ENCODE measurements around the gene SEMA7A. TPM values are rescaled to one million over a fixed set of nuclear protein-coding genes. Genes with fewer than 3 reads are reported as not detected.
A peak's percentile ranks its signal among the peaks of the same experiment; 100 is the strongest.

The SEMA7A gene
- total and polyA plus RNA-seq, 9 of the 15 experiments (the other 6 are each of a cell fraction or from before 2014, with no cell fraction given) = 0.04 to 8.2 (median 5.4) TPM; not detected in 1

GRCh38 chr15:74367296-74367854, 66.4 kb downstream of the SEMA7A start, which contains the start of gene CYP11A1:
Gene CYP11A1, minus strand, starts transcription at chr15:74367646. Its CDS starts 61 bp downstream, at chr15:74367585.
- in situ Hi-C loops (cut with MboI) (no loop called here), intact Hi-C loops (cut with micrococcal nuclease) (no loop called here)
- 15% methylated on average over 11 of the region's 12 CpGs for WGBS (ENCODE audit: insufficient coverage, low coverage, missing lambda C conversion rate)
- ChIA-PET CTCF (ENCODE audit: low intra/inter-chr PET ratio) (no interaction called here), POLR2A (no interaction called here)
- Histone ChIP-seq H3K4me2 (ENCODE audit: insufficient read depth, low read length) (no peak within 1 kb of the TSS), H3K27ac (ENCODE audit: extremely low read depth, low read depth, low read length) (no peak within 1 kb of the TSS), H3K27me3 (ENCODE audit: control insufficient read depth in 2 of 2, insufficient read depth in 2 of 2, low read length in 2 of 2) (peaks cover 14 to 18% of the 10 kb centered on the region in 2 experiments; a peak in 3 of 5 replicates), H3K9ac (ENCODE audit: insufficient read depth in 1 of 2, low read depth in 2 of 2, low read length in 2 of 2) (peak within 1 kb of the TSS in 1 of 2 experiments; percentile 65; a peak in 1 of 4 replicates), H3K79me2 (ENCODE audit: control insufficient read depth, insufficient read depth, low read length) (no peaks in the 10 kb centered on the region), H3K9me3 (replicated peaks; ENCODE audit: control insufficient read depth, insufficient read depth, low read depth, low read length) (no peaks in the 10 kb centered on the region), H4K20me1 (replicated peaks; ENCODE audit: control insufficient read depth, insufficient read depth, low read length) (no peaks in the 10 kb centered on the region), H3K4me1 (replicated peaks in 1 of 2; ENCODE audit: control insufficient read depth in 2 of 2, insufficient read depth in 2 of 2, low read length in 2 of 2) (peaks cover 14% of the 10 kb centered on the region in 2 experiments; a peak in 4 of 5 replicates), H3K9me1 (ENCODE audit: control insufficient read depth, insufficient read depth, low read length) (no peaks in the 10 kb centered on the region), H3K36me3 (ENCODE audit: control insufficient read depth, insufficient read depth, low read length) (no peaks in the 10 kb centered on the region), H2AFZ (ENCODE audit: low read depth, low read length) (no peak within 1 kb of the TSS), H3K4me3 (no peak within 1 kb of the TSS)
- TF ChIP-seq ATF7 (IDR thresholded peaks at IDR 0.05) = no peak
- TF ChIP-seq GTF2F1 (IDR thresholded peaks at IDR 0.05; ENCODE audit: low read depth, low read length) = no peak
- TF ChIP-seq MXD1 (CRISPR knock-in tag; IDR thresholded peaks at IDR 0.05; ENCODE audit: borderline replicate concordance, poor library complexity, severe bottlenecking) = no peak
- TF ChIP-seq NONO (IDR thresholded peaks at IDR 0.05; ENCODE audit: low read depth in 2 of 2, low read length in 1 of 2) = no peak
- no peak for TF ChIP-seq SIN3A (IDR thresholded peaks at IDR 0.05; ENCODE audit: borderline replicate concordance in 2 of 2, control insufficient read depth in 1 of 2, low read depth in 2 of 2, low read length in 2 of 2)
- TF ChIP-seq HDGF (IDR thresholded peaks at IDR 0.05) = no peak
- no peak for TF ChIP-seq SPI1 (IDR thresholded peaks at IDR 0.05; ENCODE audit: borderline replicate concordance, low read depth, low read length)
- TF ChIP-seq ZBTB33 (CRISPR knock-in tag; IDR thresholded peaks at IDR 0.05) = no peak
- TF ChIP-seq FUS (optimal IDR thresholded peaks at IDR 0.05; ENCODE audit: low read depth, low read length) = no peak
- no peak for TF ChIP-seq MED1 (CRISPR knock-in tag; IDR thresholded peaks at IDR 0.05; ENCODE audit: borderline replicate concordance)
- TF ChIP-seq KLF10 (CRISPR knock-in tag; IDR thresholded peaks at IDR 0.05) = no peak
- TF ChIP-seq HMGN3 (IDR thresholded peaks at IDR 0.05; ENCODE audit: borderline replicate concordance, extremely low read depth, insufficient read length, low read depth, low read length) = no peak
- no peak for TF ChIP-seq PHF21A (IDR thresholded peaks at IDR 0.05; ENCODE audit: borderline replicate concordance, low read depth)
- no peak for TF ChIP-seq ETS2 (tag; IDR thresholded peaks at IDR 0.05; ENCODE audit: borderline replicate concordance, poor library complexity, severe bottlenecking)
- TF ChIP-seq BCOR (IDR thresholded peaks at IDR 0.05) = no peak
- TF ChIP-seq PRMT5 (CRISPR knock-in tag; IDR thresholded peaks at IDR 0.05) = no peak
- no peak for TF ChIP-seq SRSF9 (IDR thresholded peaks at IDR 0.05; ENCODE audit: borderline replicate concordance, low read depth, low read length)
- DNase-seq (ENCODE audit: extremely low read depth in 1 of 4, low spot score in 3 of 4) (no peak), FAIRE-seq (no peak), ATAC-seq (no peak)
- BruUV-seq (replicated peaks) = no TSS peak

Measured in K562 (cell line).